Psoas muscle (tissue), 8 donors: Measurements from ENCODE around the gene DCC. TPM values are rescaled to one million over a fixed set of nuclear protein-coding genes. Genes with fewer than 3 reads are reported as not detected.

Experiments used
- ATAC-seq, 4 donors: fragments of 200-7000 bp; cut with Tn5 transposase; one replicate each; pipeline ENCODE4 v1.9.1; 2020; ENCODE audit warnings: moderate library complexity in 3 of 4, mild to moderate bottlenecking in 2 of 4
- DNase-seq, 2 donors: peaks; one replicate each; pipeline ENCODE4 v3.0.0-alpha.2; 2020
- H3K27ac ChIP-seq: fragments of 200-600 bp; one replicate; pipeline ENCODE4 v1.8.0; 2022
- H3K27me3 ChIP-seq, 3 donors: fragments of 200-600 bp in 1 of 3; one replicate each; pipeline versions ENCODE4 v1.6.1 to v1.8.0; 2013 to 2022; ENCODE audit warnings: low read length in 2 of 3, mild to moderate bottlenecking in 2 of 3, moderate library complexity in 1 of 3; ENCODE audit not compliant: insufficient read depth in 3 of 3
- H3K36me3 ChIP-seq, 2 donors: fragments of 200-600 bp in 1 of 2; one replicate each; pipeline versions ENCODE4 v1.6.1 to v1.8.0; 2013 to 2022; ENCODE audit warnings: low read depth in 1 of 2, mild to moderate bottlenecking in 1 of 2, moderate library complexity in 1 of 2; ENCODE audit not compliant: insufficient read depth in 1 of 2
- H3K4me1 ChIP-seq: fragments of 200-600 bp; one replicate; pipeline ENCODE4 v1.8.0; 2022
- H3K4me3 ChIP-seq: fragments of 200-600 bp; one replicate; pipeline ENCODE4 v1.8.0; 2022; ENCODE audit warnings: mild to moderate bottlenecking
- H3K9me3 ChIP-seq: fragments of 200-600 bp; one replicate; pipeline ENCODE4 v1.8.0; 2022
- CTCF ChIP-seq: fragments of 200-600 bp; IDR thresholded peaks from one replicate; pipeline ENCODE4 v1.8.0; 2022; ENCODE audit warnings: antibody characterized with exemption
- WGBS, 3 donors: extraction: QIAGEN DNeasy Blood & Tissue Kit; methylation state at CpG; one replicate each; pipeline versions ENCODE4 v1.1.6 to v1.1.7; 2013; 5-methylcytosine and 5-hydroxymethylcytosine counted together
- intact Hi-C, 2 donors: fragments of 100-400 bp; cut with DNase I; formaldehyde crosslinking; loops; one replicate each; pipeline versions ENCODE4 v1.11.0 to v1.14.2; 2022
- polyA plus RNA-seq, 3 donors: library from polyadenylated mRNA; stranded (reverse); fragments of 200-250 nt; gene quantifications; one replicate each; pipeline ENCODE4 v1.2.3, GENCODE V29; 2013
- total RNA-seq, 4 donors: library from RNA; stranded (reverse); fragmentation: NEBNext Ultra II Directional in 2 of 4; extraction: Animal tissue kit (Norgen Biotek cat#: 25700) in 2 of 4; gene quantifications; one replicate each; pipeline versions ENCODE4 v1.2.1 to v1.2.4, GENCODE V29; 2021 to 2023
- donor health status: healthy with polysubstance abuse.
- donor health status: DM: no; HTN: no; CAD: no; lungs with moderate emphysema.
- donor health status: Bipolar disorder and iron deficiency.
- donor health status: healthy.
- donor health status: DM: yes; HTN: yes; CAD: no.
- donor health status: DM: no; HTN: no; CAD: no.
- donor health status: DM: no; HTN: no; CAD: no.
- donor health status: DM: yes; HTN: yes; CAD: no.

The DCC gene
- total and polyA plus RNA-seq, 7 donors, result 0.01 to 0.02 TPM; not detected in 5

GRCh38 chr18:52567360-52567759 lies 227.4 kb downstream of the DCC start:
- H3K9me3 ChIP-seq, result no peaks in the 10 kb centered on the region
- H3K27me3 ChIP-seq, result no peaks in the 10 kb centered on the region
- WGBS, 3 donors, result 58 to 67% (median 59%) methylated on average over 4 of the region's 4 CpGs
- no peak for DNase-seq
- H3K4me3 ChIP-seq, result no peak overlapping the region
- H3K4me1 ChIP-seq, result no peaks in the 10 kb centered on the region
- no peak overlapping the region for H3K27ac ChIP-seq
- no peak for ATAC-seq
- no peaks in the 10 kb centered on the region for H3K36me3 ChIP-seq
- TF ChIP-seq CTCF, result no peak
- intact Hi-C loops, result no loop called here

- no peak for ATAC-seq
- intact Hi-C loops, result no loop called here
Observed at GRCh38 chr18:52569492-52569891, 229.5 kb downstream of the DCC start.

GRCh38 chr18:52570975-52571374 lies 231.0 kb downstream of the DCC start:
- Histone ChIP-seq H3K27me3 (no peaks in the 10 kb centered on the region), H3K4me3 (no peak overlapping the region), H3K9me3 (no peaks in the 10 kb centered on the region), H3K4me1 (no peaks in the 10 kb centered on the region), H3K27ac (no peak overlapping the region), H3K36me3 (no peaks in the 10 kb centered on the region)
- intact Hi-C loops, result no loop called here
- 54 to 62% (median 56%) methylated on average over 2 of the region's 2 CpGs for WGBS, 3 donors
- no peak for DNase-seq
- no peak for TF ChIP-seq CTCF
- no peak for ATAC-seq

More at GRCh38 chr18:52569492-52569891, 229.5 kb downstream of the DCC start:
- Histone ChIP-seq H3K27me3 (no peaks in the 10 kb centered on the region), H3K27ac (no peak overlapping the region), H3K4me3 (no peak overlapping the region), H3K36me3 (no peaks in the 10 kb centered on the region), H3K4me1 (no peaks in the 10 kb centered on the region), H3K9me3 (no peaks in the 10 kb centered on the region)
- DNase-seq, result no peak
- no peak for TF ChIP-seq CTCF
- 78 to 89% (median 78%) methylated on average over 1 of the region's 1 CpG for WGBS, 3 donors

GRCh38 chr18:52572036-52573000 lies 232.3 kb downstream of the DCC start:
- no peaks in the 10 kb centered on the region for H3K27me3 ChIP-seq

More at GRCh38 chr18:52572036-52573000, 232.3 kb downstream of the DCC start:
- no peak for ATAC-seq
- no peak for DNase-seq
- Histone ChIP-seq H3K36me3 (no peaks in the 10 kb centered on the region), H3K27ac (no peak overlapping the region), H3K4me3 (no peak overlapping the region), H3K4me1 (no peaks in the 10 kb centered on the region), H3K9me3 (no peaks in the 10 kb centered on the region)
- 17 to 23% (median 18%) methylated on average over 13 of the region's 13 CpGs for WGBS, 3 donors
- TF ChIP-seq CTCF, result no peak
- intact Hi-C loops, result no loop called here
